HCT116 (cell line): ENCODE data around the gene MMADHC. TPM values are rescaled to one million over a fixed set of nuclear protein-coding genes. Genes with fewer than 3 reads are reported as not detected.

Experiments used
- ATAC-seq: fragments of 200-7000 bp; cut with Tn5 transposase; 2 replicates; pipeline ENCODE4 v1.9.1; 2020; ENCODE audit warnings: mild to moderate bottlenecking, moderate library complexity
- BruUV-seq: library from RNA; stranded (reverse); fragments of 400-500 nt; replicated peaks from 2 replicates; lab custom pipeline; 2021; lab: Mats Ljungman, UMichigan
- CTCF ChIA-PET: fragments of 300-600 bp; sonication (Branson Sonifier 250); formaldehyde crosslinking; loops from one replicate; lab custom pipeline; 2021; ENCODE audit warnings: antibody characterized with exemption; lab: Charles Lee
- POLR2A ChIA-PET: fragments of 300-600, 350-600 bp; sonication (Branson Sonifier 250); formaldehyde crosslinking; loops from one replicate; lab custom pipeline; 2021; ENCODE audit warnings: antibody characterized with exemption; lab: Charles Lee
- RAD21 ChIA-PET, 2 experiments: fragments of 300-600 bp; sonication (Branson Sonifier 250); formaldehyde crosslinking; loops; one replicate each; lab custom pipeline; 2023; ENCODE audit warnings: low total read pairs in 2 of 2; ENCODE audit not compliant: uncharacterized antibody in 2 of 2, unreplicated experiment in 2 of 2, low non-redundant PET in 1 of 2; lab: Charles Lee
- DNase-seq: peaks from one replicate; pipeline ENCODE4 v3.0.0-alpha.2; 2010; ENCODE audit warnings: low read depth, low spot score
- H2AFZ ChIP-seq: fragments of 200-600 bp; shearing (Covaris generic), sonication (generic); 2 replicates; pipeline ENCODE4 v1.6.1; 2017; ENCODE audit warnings: low read depth, mixed run types, mixed read lengths, antibody characterized with exemption, low read length; ENCODE audit not compliant: poor library complexity, severe bottlenecking
- H3K27ac ChIP-seq: 2 replicates; pipeline ENCODE4 v1.5.1; 2012; ENCODE audit warnings: low read depth, low read length
- H3K27me3 ChIP-seq: fragments of 200-600 bp; sonication (generic); 2 replicates; pipeline ENCODE4 v1.6.1; 2016; ENCODE audit warnings: mixed run types, low read length, mixed read lengths; ENCODE audit not compliant: insufficient read depth
- H3K36me3 ChIP-seq, 2 experiments: fragments of 200-500 bp in 1 of 2; fragments of 200-600 bp in 1 of 2; sonication (Bioruptor generic) in 1 of 2; sonication (generic) in 1 of 2; 2 replicates each; pipeline versions ENCODE4 v1.5.1 to v1.6.1; 2014 to 2016; ENCODE audit warnings: low read length in 2 of 2, inconsistent platforms in 1 of 2, mixed read lengths in 1 of 2, mixed run types in 1 of 2; ENCODE audit not compliant: insufficient read depth in 2 of 2, control insufficient read depth in 1 of 2
- H3K4me1 ChIP-seq, 2 experiments: fragments of 200-600 bp in 1 of 2; sonication (generic) in 1 of 2; 2 replicates each; pipeline versions ENCODE4 v1.5.1 to v1.6.1; 2012 to 2017; ENCODE audit warnings: low read length in 2 of 2, inconsistent platforms in 1 of 2, mild to moderate bottlenecking in 1 of 2, mixed read lengths in 1 of 2, mixed run types in 1 of 2, moderate library complexity in 1 of 2; ENCODE audit not compliant: insufficient read depth in 2 of 2, control insufficient read depth in 1 of 2
- H3K4me2 ChIP-seq: fragments of 200-600 bp; sonication (generic); 2 replicates; pipeline ENCODE4 v1.6.1; 2017; ENCODE audit warnings: mixed run types, low read length, mixed read lengths
- H3K4me3 ChIP-seq, 2 experiments: fragments of 200-600 bp in 1 of 2; sonication (generic) in 1 of 2; replicated peaks in 1 of 2; 2 replicates each; pipeline ENCODE4 v1.5.1; 2011 to 2016; ENCODE audit warnings: low read length in 2 of 2, control low read depth in 1 of 2, low read depth in 1 of 2, mild to moderate bottlenecking in 1 of 2, mixed read lengths in 1 of 2, mixed run types in 1 of 2
- H3K79me2 ChIP-seq: fragments of 200-600 bp; sonication (generic); 2 replicates; pipeline ENCODE4 v1.6.1; 2017; ENCODE audit warnings: mild to moderate bottlenecking, mixed run types, low read length, moderate library complexity, mixed read lengths; ENCODE audit not compliant: insufficient read depth
- H3K9ac ChIP-seq: fragments of 200-600 bp; sonication (generic); 2 replicates; pipeline ENCODE4 v1.6.1; 2016; ENCODE audit warnings: low read length, mixed read lengths
- H3K9me2 ChIP-seq: fragments of 200-600 bp; sonication (generic), shearing (Covaris generic); 2 replicates; pipeline ENCODE4 v1.6.1; 2017; ENCODE audit warnings: mixed run types, mild to moderate bottlenecking, moderate library complexity; ENCODE audit not compliant: insufficient read depth
- H3K9me3 ChIP-seq, 2 experiments: fragments of 200-500 bp in 1 of 2; fragments of 200-600 bp in 1 of 2; sonication (Bioruptor generic) in 1 of 2; sonication (generic) in 1 of 2; 2 replicates each; pipeline ENCODE4 v1.6.1; 2014 to 2017; ENCODE audit warnings: low read length in 2 of 2, mixed read lengths in 2 of 2, inconsistent platforms in 1 of 2, low read depth in 1 of 2, mild to moderate bottlenecking in 1 of 2, mixed run types in 1 of 2, moderate library complexity in 1 of 2; ENCODE audit not compliant: control insufficient read depth in 1 of 2, insufficient read depth in 1 of 2
- H4K20me1 ChIP-seq: fragments of 200-600 bp; sonication (generic), shearing (Covaris generic); 2 replicates; pipeline ENCODE4 v1.6.1; 2017; ENCODE audit warnings: mixed run types, mild to moderate bottlenecking, moderate library complexity; ENCODE audit not compliant: insufficient read depth
- ATF3 ChIP-seq: IDR thresholded peaks from 2 replicates; pipeline ENCODE4 v1.6.1; 2012
- CBX3 ChIP-seq: IDR thresholded peaks from 2 replicates; pipeline ENCODE4 v1.6.1; 2012; ENCODE audit warnings: low read depth
- CTCF ChIP-seq, 3 experiments: fragments of 200-600 bp in 1 of 3; sonication (generic) in 1 of 3; IDR thresholded peaks in 2 of 3; conservative IDR thresholded peaks in 1 of 3; 2 replicates each; pipeline ENCODE4 v1.5.1; 2012 to 2017; ENCODE audit warnings: low read depth in 2 of 3, low read length in 2 of 3, antibody characterized with exemption in 1 of 3, borderline replicate concordance in 1 of 3, control low read depth in 1 of 3, mild to moderate bottlenecking in 1 of 3, mixed read lengths in 1 of 3, mixed run types in 1 of 3, moderate library complexity in 1 of 3; ENCODE audit not compliant: insufficient read depth in 1 of 3
- EGR1 ChIP-seq: IDR thresholded peaks from 2 replicates; pipeline ENCODE4 v1.6.1; 2012; ENCODE audit warnings: low read depth
- EZH2 ChIP-seq: fragments of 200-600 bp; sonication (generic); IDR thresholded peaks from 2 replicates; pipeline ENCODE4 v1.6.1; 2017; ENCODE audit warnings: antibody characterized with exemption, mixed run types
- EZH2phosphoT487 ChIP-seq: fragments of 200-600 bp; IDR thresholded peaks from 2 replicates; pipeline ENCODE4 v1.6.1; 2018; ENCODE audit warnings: antibody characterized with exemption, borderline replicate concordance
- FOSL1 ChIP-seq: IDR thresholded peaks from 2 replicates; pipeline ENCODE4 v1.6.1; 2012; ENCODE audit warnings: low read depth
- JUND ChIP-seq: IDR thresholded peaks from 2 replicates; pipeline ENCODE4 v1.6.1; 2012
- POLR2A ChIP-seq: IDR thresholded peaks from 2 replicates; pipeline ENCODE4 v1.7.0; 2011; ENCODE audit warnings: borderline replicate concordance; ENCODE audit not compliant: insufficient read depth, insufficient read length; ENCODE audit errors: extremely low read depth
- RAD21 ChIP-seq: IDR thresholded peaks from 2 replicates; pipeline ENCODE4 v1.6.1; 2012; ENCODE audit warnings: low read depth, mild to moderate bottlenecking
- SIN3A ChIP-seq: IDR thresholded peaks from 2 replicates; pipeline ENCODE4 v1.6.1; 2012; ENCODE audit warnings: low read depth
- SP1 ChIP-seq: IDR thresholded peaks from 2 replicates; pipeline ENCODE4 v1.6.1; 2012; ENCODE audit warnings: low read depth
- ZFX ChIP-seq: fragments of 450-650 bp; IDR thresholded peaks from 2 replicates; pipeline ENCODE4 v1.6.1; 2017
- ZNF274 ChIP-seq: fragments of 200-500 bp; sonication (Bioruptor generic); IDR thresholded peaks from 2 replicates; pipeline ENCODE4 v1.6.1; 2014; ENCODE audit warnings: mild to moderate bottlenecking, low read depth, low read length, inconsistent platforms
- intact Hi-C: fragments of 100-400 bp; cut with micrococcal nuclease; formaldehyde crosslinking; loops from 2 replicates; pipeline ENCODE4 v1.10.0; 2022
- total RNA-seq: library from RNA; stranded (reverse); gene quantifications from one replicate; pipeline ENCODE4 v1.2.1, GENCODE V29; 2021; ENCODE audit not compliant: unreplicated experiment

The MMADHC gene
- total RNA-seq, 1 experiment from 2014 or later: 135 TPM

- POLR2A ChIA-PET: no interaction called here
- Histone ChIP-seq H3K9me2 (no peaks in the 10 kb centered on the region), H3K4me3 (no peak overlapping the region), H3K9me3 (no peaks in the 10 kb centered on the region), H3K36me3 (no peaks in the 10 kb centered on the region), H3K27ac (no peak overlapping the region), H3K79me2 (no peaks in the 10 kb centered on the region), H3K4me2 (no peak overlapping the region), H3K9ac (no peak overlapping the region), H2AFZ (no peak overlapping the region), H3K4me1 (no peaks in the 10 kb centered on the region), H3K27me3 (no peaks in the 10 kb centered on the region), H4K20me1 (no peaks in the 10 kb centered on the region)
- RAD21 ChIA-PET: no interaction called here
- CTCF ChIA-PET: no interaction called here
- no TSS peak for BruUV-seq
- DNase-seq: no peak
- ATAC-seq: no peak
- TF ChIP-seq ZFX (no peak), EZH2phosphoT487 (no peak), SP1 (no peak), CTCF (IDR thresholded peaks at IDR 0.05 in 2 of 3, conservative IDR thresholded peaks at IDR 0.05 in 1 of 3; ENCODE audit: borderline replicate concordance in 1 of 3, insufficient read depth in 1 of 3, low read depth in 2 of 3, low read length in 2 of 3) (no peak), FOSL1 (no peak), RAD21 (no peak), ATF3 (no peak), EZH2 (no peak), EGR1 (no peak), JUND (no peak), POLR2A (no peak), SIN3A (no peak), CBX3 (no peak), ZNF274 (no peak)
- intact Hi-C loops: no loop called here
Measured at GRCh38 chr2:149630445-149630844, 42.9 kb upstream of the MMADHC start.
